Measurements from ENCODE around the gene ZNF316. TPM values are rescaled to one million over a fixed set of nuclear protein-coding genes. Genes with fewer than 3 reads are reported as not detected.

ZNF316 gene
- total RNA-seq, 1 donor, result 14.1 TPM

- TF ChIP-seq CTCF (IDR thresholded peaks at IDR 0.05; ENCODE audit: extremely low read depth, low read depth, low read length), result no peak
- Histone ChIP-seq H3K4me2 (ENCODE audit: insufficient read depth, low read length) (no peak overlapping the region), H3K27me3 (ENCODE audit: insufficient read depth, low read length) (no peaks in the 10 kb centered on the region), H3K79me2 (ENCODE audit: insufficient read depth, low read length) (peaks cover 46% of the 10 kb centered on the region), H3K4me3 (ENCODE audit: insufficient read depth, low read length) (no peak overlapping the region), H2AFZ (ENCODE audit: low read length) (no peak overlapping the region), H3K4me1 (ENCODE audit: insufficient read depth, low read length) (no peaks in the 10 kb centered on the region), H3K36me3 (ENCODE audit: insufficient read depth, low read length) (peaks cover 26% of the 10 kb centered on the region), H3K27ac (ENCODE audit: low read depth, low read length) (no peak overlapping the region), H4K20me1 (ENCODE audit: insufficient read depth, low read length) (peaks cover 24% of the 10 kb centered on the region), H3K9me3 (ENCODE audit: low read depth, low read length) (no peaks in the 10 kb centered on the region)
- DNase-seq (ENCODE audit: insufficient read length, low spot score, missing footprints), result no peak
Measured at GRCh38 chr7:6641305-6642035, 4.4 kb downstream of the ZNF316 start.

DNA sequence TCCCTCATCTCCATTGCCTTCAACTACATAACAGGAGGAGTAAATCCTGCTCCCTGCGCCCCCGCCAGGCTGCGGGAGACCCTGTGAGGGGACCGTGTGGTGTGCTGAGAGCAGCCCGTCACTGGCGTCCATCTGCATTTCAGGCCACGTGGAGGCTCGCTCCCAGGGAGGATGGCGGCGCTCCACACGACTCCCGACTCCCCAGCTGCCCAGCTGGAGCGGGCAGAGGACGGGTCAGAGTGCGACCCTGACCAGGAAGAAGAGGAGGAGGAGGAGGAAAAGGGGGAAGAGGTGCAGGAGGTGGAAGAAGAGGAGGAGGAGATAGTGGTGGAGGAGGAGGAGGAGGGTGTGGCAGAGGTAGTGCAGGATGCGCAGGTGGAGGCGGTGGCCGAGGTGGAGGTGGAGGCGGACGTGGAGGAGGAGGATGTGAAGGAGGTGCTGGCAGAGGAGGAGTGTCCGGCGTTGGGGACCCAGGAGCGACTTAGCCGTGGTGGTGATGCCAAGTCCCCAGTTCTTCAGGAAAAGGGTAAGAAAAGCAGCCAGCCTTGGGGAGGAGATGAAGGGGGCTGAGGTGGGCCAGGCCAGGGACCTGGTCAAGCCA, 5.2 kb downstream of the ZNF316 start:
- no peak overlapping the region for H2AFZ ChIP-seq (ENCODE audit: low read length)
- no peaks in the 10 kb centered on the region for H3K9me3 ChIP-seq (ENCODE audit: low read depth, low read length)
- H3K4me2 ChIP-seq (ENCODE audit: insufficient read depth, low read length), result no peak overlapping the region
- no peak for DNase-seq (ENCODE audit: insufficient read length, low spot score, missing footprints)
- peaks cover 40% of the 10 kb centered on the region for H3K79me2 ChIP-seq (ENCODE audit: insufficient read depth, low read length)
- peaks cover 26% of the 10 kb centered on the region for H4K20me1 ChIP-seq (ENCODE audit: insufficient read depth, low read length)
- H3K36me3 ChIP-seq (ENCODE audit: insufficient read depth, low read length), result peaks cover 26% of the 10 kb centered on the region
- H3K4me1 ChIP-seq (ENCODE audit: insufficient read depth, low read length), result no peaks in the 10 kb centered on the region
- H3K27me3 ChIP-seq (ENCODE audit: insufficient read depth, low read length), result no peaks in the 10 kb centered on the region
- no peak overlapping the region for H3K4me3 ChIP-seq (ENCODE audit: insufficient read depth, low read length)
- H3K27ac ChIP-seq (ENCODE audit: low read depth, low read length), result no peak overlapping the region
- no peak for TF ChIP-seq CTCF (IDR thresholded peaks at IDR 0.05; ENCODE audit: extremely low read depth, low read depth, low read length)

DNA sequence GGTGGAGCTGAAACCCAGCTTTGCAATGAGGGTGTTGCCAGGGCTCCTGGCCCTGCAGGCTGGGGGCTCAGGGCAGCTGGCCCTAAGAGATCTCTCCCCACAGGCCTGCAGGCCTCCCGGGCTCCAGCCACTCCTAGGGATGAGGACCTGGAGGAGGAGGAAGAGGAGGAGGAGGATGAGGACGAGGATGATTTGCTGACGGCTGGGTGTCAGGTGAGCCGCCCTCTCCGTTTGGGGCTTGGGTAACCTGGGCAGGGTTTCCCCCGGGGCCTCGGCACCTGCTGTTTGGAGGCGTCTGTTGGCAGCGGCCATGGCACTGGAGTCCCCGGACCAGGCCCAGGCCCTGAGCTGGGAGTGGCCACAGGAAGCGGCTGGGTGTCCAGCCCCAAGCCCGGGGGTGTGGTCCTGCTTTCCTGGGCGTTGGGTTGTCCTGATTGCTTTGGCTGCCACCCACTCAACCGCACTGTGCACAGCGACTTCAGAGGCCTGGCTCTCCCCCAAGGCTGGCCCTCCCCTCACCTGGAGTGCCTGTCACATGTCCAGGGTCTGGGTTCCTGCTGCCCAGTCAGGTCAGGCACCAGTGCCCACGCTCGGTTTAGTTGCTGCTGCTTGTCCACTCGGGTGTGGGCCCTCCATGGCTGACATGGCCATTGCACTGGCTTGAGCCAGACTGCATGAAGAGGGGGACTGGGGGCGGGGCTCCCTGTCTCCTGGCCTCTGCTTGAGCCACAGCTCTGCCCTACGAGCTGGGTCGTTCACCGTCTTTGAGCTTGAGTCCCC, 5.9 kb downstream of the ZNF316 start:
- Histone ChIP-seq H3K27ac (ENCODE audit: low read depth, low read length) (no peak overlapping the region), H3K4me3 (ENCODE audit: insufficient read depth, low read length) (no peak overlapping the region), H2AFZ (ENCODE audit: low read length) (no peak overlapping the region), H3K4me2 (ENCODE audit: insufficient read depth, low read length) (no peak overlapping the region), H3K9me3 (ENCODE audit: low read depth, low read length) (no peaks in the 10 kb centered on the region), H4K20me1 (ENCODE audit: insufficient read depth, low read length) (peaks cover 25% of the 10 kb centered on the region), H3K4me1 (ENCODE audit: insufficient read depth, low read length) (no peaks in the 10 kb centered on the region), H3K36me3 (ENCODE audit: insufficient read depth, low read length) (peaks cover 28% of the 10 kb centered on the region), H3K79me2 (ENCODE audit: insufficient read depth, low read length) (peaks cover 37% of the 10 kb centered on the region), H3K27me3 (ENCODE audit: insufficient read depth, low read length) (no peaks in the 10 kb centered on the region)
- DNase-seq (ENCODE audit: insufficient read length, low spot score, missing footprints), result no peak
- no peak for TF ChIP-seq CTCF (IDR thresholded peaks at IDR 0.05; ENCODE audit: extremely low read depth, low read depth, low read length)
